ENCODE results near the gene MAOA.

DNA sequence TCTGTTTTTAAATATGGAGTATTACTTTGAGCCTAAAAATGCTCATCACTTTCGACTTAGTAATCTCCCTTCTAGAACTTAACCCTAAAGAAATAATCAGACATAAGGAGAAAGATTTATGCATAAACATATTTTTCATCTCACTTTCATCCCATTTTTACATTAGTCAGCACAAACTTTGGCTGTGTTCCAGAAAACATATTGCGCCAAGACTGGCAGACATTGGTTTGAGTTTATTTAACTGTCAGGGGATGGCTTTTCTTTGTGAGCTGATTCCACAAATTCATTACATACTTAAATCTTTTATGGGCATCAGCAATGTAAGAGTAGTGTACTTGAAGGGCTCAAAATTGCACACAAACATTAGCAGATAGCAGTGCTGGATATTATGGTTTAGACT is 23.7 kb downstream of the MAOA start:
- TF ChIP-seq TAF1 (IDR thresholded peaks at IDR 0.05; ENCODE audit: low read depth, low read length) (no peak), POLR2A (IDR thresholded peaks at IDR 0.05; ENCODE audit: low read depth, low read length) (no peak), SPI1 (IDR thresholded peaks at IDR 0.05; ENCODE audit: low read depth, low read length) (no peak)
